ENCODE data around the gene ZBTB7C.

DNA sequence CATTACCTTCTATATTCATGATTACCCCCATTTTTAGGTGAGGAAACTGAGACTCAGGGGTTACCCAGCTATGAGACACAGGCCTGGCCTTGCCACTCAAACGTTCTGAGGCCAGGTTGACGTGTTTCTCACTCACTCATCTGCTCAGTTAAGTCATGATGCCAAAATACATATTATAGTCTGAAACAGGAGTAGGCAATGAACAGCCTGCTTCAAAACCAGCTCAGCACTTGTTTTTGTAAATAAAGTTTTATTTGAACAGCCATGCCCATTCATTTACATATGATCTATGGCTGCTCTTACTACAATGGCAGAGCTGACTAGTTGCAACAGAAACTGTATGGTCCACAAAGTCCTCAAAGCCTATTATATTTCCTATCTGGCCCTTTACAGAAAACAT lies 404.6 kb downstream of the ZBTB7C start:
- no peak for TF ChIP-seq ZNF133 (tag by site-specific recombination; IDR thresholded peaks at IDR 0.05)
- TF ChIP-seq ZBTB48 (tag by site-specific recombination; IDR thresholded peaks at IDR 0.05): no peak
